ENCODE data around the gene FOXE3.
A peak's percentile ranks its signal among the peaks of the same experiment; 100 is the strongest.

GRCh38 chr1:47444562-47445465, 28.7 kb downstream of the FOXE3 start:
- TF ChIP-seq CTCF (conservative IDR thresholded peaks at IDR 0.05 in 1 of 2, IDR thresholded peaks at IDR 0.05 in 1 of 2; ENCODE audit: extremely low read depth in 1 of 2, insufficient read depth in 1 of 2, low read depth in 1 of 2, low read length in 2 of 2) (no peak), EZH2 (IDR thresholded peaks at IDR 0.05; ENCODE audit: borderline replicate concordance, low read length) (peak; percentile 86)

Data from mammary epithelial cell (primary cell).